Gastrocnemius medialis (tissue), 4 donors: ENCODE data around the gene ERCC8. TPM values are rescaled to one million over a fixed set of nuclear protein-coding genes. Genes with fewer than 3 reads are reported as not detected.
A peak's percentile ranks its signal among the peaks of the same experiment; 100 is the strongest.

ENCODE experiments used
- ATAC-seq, 2 donors: fragments of 150-250 bp; one replicate each; pipeline ENCODE4 v1.9.1; 2016
- DNase-seq, 2 donors: peaks; one replicate each; pipeline ENCODE4 v3.0.0-alpha.2; 2019
- H3K27ac ChIP-seq, 4 donors: fragments of 200-600 bp; sonication (generic); 1 replicate in 1 of 4; 2 replicates in 3 of 4; pipeline ENCODE4 v1.5.1; 2016 to 2018; ENCODE audit warnings: mild to moderate bottlenecking in 2 of 4, moderate library complexity in 1 of 4
- H3K27me3 ChIP-seq, 3 donors: fragments of 200-600 bp; sonication (generic) in 2 of 3; 1 replicate in 1 of 3; 2 replicates in 2 of 3; pipeline versions ENCODE4 v1.5.1 to v1.6.0; 2016 to 2019; ENCODE audit warnings: mild to moderate bottlenecking in 1 of 3, moderate library complexity in 1 of 3
- H3K36me3 ChIP-seq, 2 donors: fragments of 200-600 bp; sonication (generic) in 1 of 2; one replicate each; pipeline ENCODE4 v1.5.1; 2017 to 2018
- H3K4me1 ChIP-seq, 2 donors: fragments of 200-600 bp; sonication (generic) in 1 of 2; one replicate each; pipeline ENCODE4 v1.5.1; 2016 to 2017; ENCODE audit warnings: mild to moderate bottlenecking in 2 of 2
- H3K4me3 ChIP-seq, 4 donors: fragments of 200-600 bp; sonication (generic) in 3 of 4; 1 replicate in 1 of 4; 2 replicates in 3 of 4; pipeline ENCODE4 v1.5.1; 2016 to 2019; ENCODE audit warnings: mild to moderate bottlenecking in 2 of 4
- H3K9me3 ChIP-seq, 3 donors: fragments of 200-600 bp; sonication (generic) in 2 of 3; 1 replicate in 1 of 3; 2 replicates in 2 of 3; pipeline ENCODE4 v1.5.1; 2016 to 2019
- POLR2A ChIP-seq, 2 donors: fragments of 450-650 bp; IDR thresholded peaks; one replicate each; pipeline ENCODE4 v1.6.1; 2017; ENCODE audit warnings: antibody characterized with exemption in 2 of 2, mild to moderate bottlenecking in 2 of 2, moderate library complexity in 2 of 2
- in situ Hi-C, 4 donors: fragments of 200-750 bp; cut with MboI; loops; one replicate each; pipeline versions ENCODE4 v1.15.0 to v1.8.0; 2017; ENCODE audit warnings: low sequenced_read_pairs in 4 of 4
- intact Hi-C: fragments of 100-400 bp; cut with DNase I; formaldehyde crosslinking; loops from one replicate; pipeline ENCODE4 v1.15.1; 2023; ENCODE audit warnings: low total_unique reads
- total RNA-seq, 4 donors: library from RNA; depleted of rRNA; stranded (reverse); fragments of >200 nt; gene quantifications; one replicate each; pipeline versions ENCODE4 v1.1.0 to v1.2.3, GENCODE V29; 2016
- TF ChIP-seq, protein P1 (sequence below), 5 experiments: fragments of 450-650 bp in 3 of 5; fragments of 200-600 bp in 2 of 5; sonication (generic) in 2 of 5; IDR thresholded peaks in 4 of 5; conservative IDR thresholded peaks in 1 of 5; 1 replicate in 4 of 5; 2 replicates in 1 of 5; pipeline ENCODE4 v1.5.1; 2016 to 2019; ENCODE audit warnings: antibody characterized with exemption in 5 of 5, mild to moderate bottlenecking in 3 of 5, moderate library complexity in 3 of 5

The ERCC8 gene
- total RNA-seq, 4 donors from 2014 or later = 4.8 to 7.3 (median 5.6) TPM

DNA sequence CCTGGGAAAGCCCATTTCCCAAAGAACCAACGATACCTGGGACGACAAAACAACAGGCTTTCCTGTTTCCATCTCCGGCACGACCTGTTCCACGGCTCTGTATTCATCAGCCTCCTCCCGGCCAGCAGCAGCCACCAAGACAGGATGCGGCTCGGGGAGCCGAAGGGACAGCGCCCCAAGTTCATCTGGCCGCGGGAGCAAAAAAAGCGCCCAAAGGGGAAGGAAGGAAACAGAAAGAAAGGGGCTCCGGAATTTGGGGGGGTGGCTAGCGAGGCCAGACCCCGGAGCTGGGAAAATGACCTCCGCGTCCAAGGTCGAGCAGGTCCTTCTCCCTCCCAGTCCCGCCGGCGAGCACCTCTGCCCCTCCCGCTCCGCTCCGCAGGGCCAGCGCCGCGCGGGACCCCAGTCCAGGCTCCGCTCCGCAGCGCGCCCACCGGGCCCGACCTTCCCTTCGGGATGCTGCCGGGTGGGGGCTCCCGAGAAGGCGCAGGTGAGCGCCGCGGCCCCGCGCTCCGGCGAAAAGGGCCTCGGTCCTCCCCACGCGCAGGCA is 101.4 kb downstream of the ERCC8 start:
- no peak for TF ChIP-seq POLR2A (IDR thresholded peaks at IDR 0.05)
- TF ChIP-seq, protein P1, sequence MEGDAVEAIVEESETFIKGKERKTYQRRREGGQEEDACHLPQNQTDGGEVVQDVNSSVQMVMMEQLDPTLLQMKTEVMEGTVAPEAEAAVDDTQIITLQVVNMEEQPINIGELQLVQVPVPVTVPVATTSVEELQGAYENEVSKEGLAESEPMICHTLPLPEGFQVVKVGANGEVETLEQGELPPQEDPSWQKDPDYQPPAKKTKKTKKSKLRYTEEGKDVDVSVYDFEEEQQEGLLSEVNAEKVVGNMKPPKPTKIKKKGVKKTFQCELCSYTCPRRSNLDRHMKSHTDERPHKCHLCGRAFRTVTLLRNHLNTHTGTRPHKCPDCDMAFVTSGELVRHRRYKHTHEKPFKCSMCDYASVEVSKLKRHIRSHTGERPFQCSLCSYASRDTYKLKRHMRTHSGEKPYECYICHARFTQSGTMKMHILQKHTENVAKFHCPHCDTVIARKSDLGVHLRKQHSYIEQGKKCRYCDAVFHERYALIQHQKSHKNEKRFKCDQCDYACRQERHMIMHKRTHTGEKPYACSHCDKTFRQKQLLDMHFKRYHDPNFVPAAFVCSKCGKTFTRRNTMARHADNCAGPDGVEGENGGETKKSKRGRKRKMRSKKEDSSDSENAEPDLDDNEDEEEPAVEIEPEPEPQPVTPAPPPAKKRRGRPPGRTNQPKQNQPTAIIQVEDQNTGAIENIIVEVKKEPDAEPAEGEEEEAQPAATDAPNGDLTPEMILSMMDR (IDR thresholded peaks at IDR 0.05 in 4 of 5, conservative IDR thresholded peaks at IDR 0.05 in 1 of 5) = no peak
- Histone ChIP-seq H3K27ac (no peak overlapping the region), H3K4me3 (peak overlapping the region; percentile 52 to 56 (median 55)), H3K27me3 (peaks cover 26 to 41% (median 27%) of the 10 kb centered on the region in 3 donors), H3K36me3 (no peaks in the 10 kb centered on the region), H3K9me3 (no peaks in the 10 kb centered on the region), H3K4me1 (peaks cover 8 to 10% of the 10 kb centered on the region in 2 donors)
- DNase-seq (no peak), ATAC-seq (no peak)
- intact Hi-C loops (no loop called here), in situ Hi-C loops (no loop called here)

- ATAC-seq (no peak), DNase-seq (no peak)
- TF ChIP-seq POLR2A (IDR thresholded peaks at IDR 0.05) = no peak
- TF ChIP-seq, protein P1 (IDR thresholded peaks at IDR 0.05 in 4 of 5, conservative IDR thresholded peaks at IDR 0.05 in 1 of 5) = no peak
- Histone ChIP-seq H3K36me3 (no peaks in the 10 kb centered on the region), H3K27ac (no peak overlapping the region), H3K4me1 (peaks cover 8 to 10% of the 10 kb centered on the region in 2 donors), H3K4me3 (peak overlapping the region; percentile 52 to 56 (median 55)), H3K27me3 (peaks cover 26 to 41% (median 27%) of the 10 kb centered on the region in 3 donors), H3K9me3 (no peaks in the 10 kb centered on the region)
- in situ Hi-C loops (no loop called here), intact Hi-C loops (no loop called here)
Measured at GRCh38 chr5:60842871-60843385, 101.9 kb downstream of the ERCC8 start.

DNA sequence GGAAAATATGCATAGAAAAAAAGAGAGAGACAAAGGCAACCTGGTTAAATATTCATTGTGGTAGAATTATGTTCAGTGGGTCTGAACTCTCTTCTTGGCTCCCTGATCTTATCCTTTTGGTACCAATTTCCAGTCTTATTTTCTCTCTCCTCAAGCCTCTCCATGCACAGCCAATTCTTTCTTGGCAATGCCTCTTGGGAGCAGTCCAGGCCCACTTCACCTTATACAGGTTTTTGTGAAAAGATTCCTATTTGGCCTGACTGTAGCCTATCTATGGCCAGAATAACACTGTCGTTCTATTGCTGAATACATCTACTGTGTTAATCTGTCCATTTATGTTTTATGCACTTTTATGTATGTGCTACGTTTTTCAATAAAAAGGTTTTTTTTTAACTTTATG is 103.5 kb downstream of the ERCC8 start:
- Histone ChIP-seq H3K4me3 (no peak overlapping the region), H3K27me3 (peaks cover 26 to 42% (median 27%) of the 10 kb centered on the region in 3 donors), H3K36me3 (no peaks in the 10 kb centered on the region), H3K9me3 (no peaks in the 10 kb centered on the region), H3K4me1 (peaks cover 8 to 10% of the 10 kb centered on the region in 2 donors), H3K27ac (no peak overlapping the region)
- intact Hi-C loops (no loop called here), in situ Hi-C loops (no loop called here)
- DNase-seq (no peak), ATAC-seq (no peak)
- TF ChIP-seq POLR2A (IDR thresholded peaks at IDR 0.05) = no peak
- TF ChIP-seq, protein P1 (IDR thresholded peaks at IDR 0.05 in 4 of 5, conservative IDR thresholded peaks at IDR 0.05 in 1 of 5) = no peak

- Histone ChIP-seq H3K4me3 (no peak overlapping the region), H3K27ac (no peak overlapping the region), H3K9me3 (no peaks in the 10 kb centered on the region), H3K4me1 (no peaks in the 10 kb centered on the region), H3K36me3 (no peaks in the 10 kb centered on the region), H3K27me3 (peaks cover 2 to 5% (median 2%) of the 10 kb centered on the region in 3 donors)
- intact Hi-C loops = no loop called here
- in situ Hi-C loops = no loop called here
- DNase-seq = no peak
- TF ChIP-seq, protein P1 (IDR thresholded peaks at IDR 0.05 in 4 of 5, conservative IDR thresholded peaks at IDR 0.05 in 1 of 5) = no peak
- TF ChIP-seq POLR2A (IDR thresholded peaks at IDR 0.05) = no peak
- no peak for ATAC-seq
Measured at GRCh38 chr5:60836131-60836530, 108.7 kb downstream of the ERCC8 start.
